Body of pancreas (tissue), 4 donors: ENCODE data around the gene RUNX2. TPM values are rescaled to one million over a fixed set of nuclear protein-coding genes. Genes with fewer than 3 reads are reported as not detected.

ENCODE experiments used
- ATAC-seq: fragments of 150-250 bp; one replicate; pipeline ENCODE4 v1.9.1; 2016
- DNase-seq, 4 donors: peaks; one replicate each; pipeline ENCODE4 v3.0.0-alpha.2; 2019
- H3K27ac ChIP-seq, 4 donors: fragments of 200-600 bp; sonication (generic); 1 replicate in 3 of 4; 2 replicates in 1 of 4; pipeline versions ENCODE4 v1.5.1 to v1.6.1; 2016 to 2019; ENCODE audit warnings: mild to moderate bottlenecking in 1 of 4, mixed read lengths in 1 of 4, moderate library complexity in 1 of 4
- H3K27me3 ChIP-seq, 2 donors: fragments of 200-600 bp; sonication (generic); one replicate each; pipeline ENCODE4 v1.6.0; 2016; ENCODE audit warnings: mild to moderate bottlenecking in 1 of 2
- H3K36me3 ChIP-seq, 2 donors: fragments of 200-600 bp; sonication (generic); replicated peaks in 1 of 2; 2 replicates each; pipeline ENCODE4 v1.5.1; 2016; ENCODE audit warnings: low read depth in 2 of 2; ENCODE audit not compliant: insufficient read depth in 1 of 2
- H3K4me1 ChIP-seq: fragments of 200-600 bp; sonication (generic); one replicate; pipeline ENCODE4 v1.6.0; 2016
- H3K4me3 ChIP-seq, 2 donors: fragments of 200-600 bp; sonication (generic); 1 replicate in 1 of 2; 2 replicates in 1 of 2; pipeline ENCODE4 v1.5.1; 2016 to 2019
- H3K9me3 ChIP-seq, 3 donors: fragments of 200-600 bp; sonication (generic); 1 replicate in 2 of 3; 2 replicates in 1 of 3; pipeline ENCODE4 v1.5.1; 2016
- CTCF ChIP-seq, 7 experiments: fragments of 450-650 bp in 4 of 7; fragments of 200-600 bp in 3 of 7; sonication (generic) in 3 of 7; IDR thresholded peaks; one replicate each; pipeline ENCODE4 v1.5.1; 2016 to 2019; ENCODE audit warnings: antibody characterized with exemption in 7 of 7
- POLR2A ChIP-seq, 3 donors: fragments of 450-650 bp; IDR thresholded peaks; one replicate each; pipeline ENCODE4 v1.6.1; 2016; ENCODE audit warnings: antibody characterized with exemption in 3 of 3, mild to moderate bottlenecking in 2 of 3
- WGBS, 2 donors: methylation state at CpG; one replicate each; pipeline ENCODE4 v1.1.5; 2017; 5-methylcytosine and 5-hydroxymethylcytosine counted together
- intact Hi-C: fragments of 100-400 bp; cut with DNase I; formaldehyde crosslinking; loops from one replicate; pipeline ENCODE4 v1.15.1; 2023
- total RNA-seq, 2 donors: library from RNA; depleted of rRNA; stranded (reverse); fragments of >200 nt; gene quantifications; one replicate each; pipeline ENCODE4 v1.1.0, GENCODE V29; 2016

Gene RUNX2
- total RNA-seq, 2 donors from 2014 or later = 0.33 to 1.0 TPM

- ATAC-seq (no peak), DNase-seq (no peak)
- WGBS, 2 donors = 54 to 56% methylated on average over 7 of the region's 7 CpGs
- no peaks in the 10 kb centered on the region for H3K27me3 ChIP-seq
- no peaks in the 10 kb centered on the region for H3K4me1 ChIP-seq
- no peak overlapping the region for H3K27ac ChIP-seq
- no peaks in the 10 kb centered on the region for H3K9me3 ChIP-seq
- TF ChIP-seq CTCF (IDR thresholded peaks at IDR 0.05) (no peak), POLR2A (IDR thresholded peaks at IDR 0.05) (no peak)
- intact Hi-C loops = no loop called here
- H3K4me3 ChIP-seq = no peak overlapping the region
- no peaks in the 10 kb centered on the region for H3K36me3 ChIP-seq
Measured at GRCh38 chr6:45637611-45638257, 309.6 kb downstream of the RUNX2 start.

- Histone ChIP-seq H3K27ac (no peak overlapping the region), H3K4me3 (no peak overlapping the region), H3K4me1 (no peaks in the 10 kb centered on the region), H3K36me3 (no peaks in the 10 kb centered on the region), H3K27me3 (no peaks in the 10 kb centered on the region), H3K9me3 (no peaks in the 10 kb centered on the region)
- 58 to 65% methylated on average over 2 of the region's 2 CpGs for WGBS, 2 donors
- DNase-seq = no peak
- TF ChIP-seq POLR2A (IDR thresholded peaks at IDR 0.05) = no peak
- no peak for TF ChIP-seq CTCF (IDR thresholded peaks at IDR 0.05)
- ATAC-seq = no peak
- intact Hi-C loops = no loop called here
Measured at GRCh38 chr6:45640081-45640491, 312.0 kb downstream of the RUNX2 start.

- Histone ChIP-seq H3K27ac (no peak overlapping the region), H3K27me3 (no peaks in the 10 kb centered on the region), H3K9me3 (no peaks in the 10 kb centered on the region), H3K36me3 (no peaks in the 10 kb centered on the region), H3K4me3 (no peak overlapping the region), H3K4me1 (no peaks in the 10 kb centered on the region)
- no peak for TF ChIP-seq POLR2A (IDR thresholded peaks at IDR 0.05)
- no peak for TF ChIP-seq CTCF (IDR thresholded peaks at IDR 0.05)
- DNase-seq (no peak), ATAC-seq (no peak)
- 87% methylated on average over 11 to 13 of the region's 13 CpGs for WGBS, 2 donors
- intact Hi-C loops = no loop called here
Measured at GRCh38 chr6:45640811-45641210, 312.7 kb downstream of the RUNX2 start.

GRCh38 chr6:45642331-45643125 is 314.4 kb downstream of the RUNX2 start:
- no peaks in the 10 kb centered on the region for H3K9me3 ChIP-seq

More at GRCh38 chr6:45642331-45643125, 314.4 kb downstream of the RUNX2 start:
- ATAC-seq (no peak), DNase-seq (no peak)
- 84 to 91% methylated on average over 20 of the region's 20 CpGs for WGBS, 2 donors
- Histone ChIP-seq H3K27me3 (no peaks in the 10 kb centered on the region), H3K27ac (no peak overlapping the region), H3K4me1 (no peaks in the 10 kb centered on the region), H3K4me3 (no peak overlapping the region), H3K36me3 (no peaks in the 10 kb centered on the region)
- intact Hi-C loops = no loop called here
- TF ChIP-seq POLR2A (IDR thresholded peaks at IDR 0.05) (no peak), CTCF (IDR thresholded peaks at IDR 0.05) (no peak)
